ENCODE measurements around the gene METTL27. TPM values are rescaled to one million over a fixed set of nuclear protein-coding genes. Genes with fewer than 3 reads are reported as not detected.
"Not testable (repeated sequence)": the region's sequence is repeated elsewhere in the genome, so short reads cannot be mapped to it uniquely, and the experiment has no call there.

METTL27 gene
- total and polyA plus RNA-seq, 8 donors: 0.80 to 4.8 (median 2.0) TPM; not detected in 4

- peak overlapping the region in 1 of 5 donors; percentile 54 for H3K27ac ChIP-seq
- no peak for DNase-seq
- intact Hi-C loops (cut with DNase I; ENCODE audit: low total_unique reads): loop anchor here (2.0 kb wide), 1 partner anchor 38 kb away; no protein-coding TSS in a partner anchor
- H3K9me3 ChIP-seq: no peaks in the 10 kb centered on the region
- H3K4me1 ChIP-seq: peaks cover 6 to 29% (median 16%) of the 10 kb centered on the region in 4 donors
- TF ChIP-seq, protein P1, sequence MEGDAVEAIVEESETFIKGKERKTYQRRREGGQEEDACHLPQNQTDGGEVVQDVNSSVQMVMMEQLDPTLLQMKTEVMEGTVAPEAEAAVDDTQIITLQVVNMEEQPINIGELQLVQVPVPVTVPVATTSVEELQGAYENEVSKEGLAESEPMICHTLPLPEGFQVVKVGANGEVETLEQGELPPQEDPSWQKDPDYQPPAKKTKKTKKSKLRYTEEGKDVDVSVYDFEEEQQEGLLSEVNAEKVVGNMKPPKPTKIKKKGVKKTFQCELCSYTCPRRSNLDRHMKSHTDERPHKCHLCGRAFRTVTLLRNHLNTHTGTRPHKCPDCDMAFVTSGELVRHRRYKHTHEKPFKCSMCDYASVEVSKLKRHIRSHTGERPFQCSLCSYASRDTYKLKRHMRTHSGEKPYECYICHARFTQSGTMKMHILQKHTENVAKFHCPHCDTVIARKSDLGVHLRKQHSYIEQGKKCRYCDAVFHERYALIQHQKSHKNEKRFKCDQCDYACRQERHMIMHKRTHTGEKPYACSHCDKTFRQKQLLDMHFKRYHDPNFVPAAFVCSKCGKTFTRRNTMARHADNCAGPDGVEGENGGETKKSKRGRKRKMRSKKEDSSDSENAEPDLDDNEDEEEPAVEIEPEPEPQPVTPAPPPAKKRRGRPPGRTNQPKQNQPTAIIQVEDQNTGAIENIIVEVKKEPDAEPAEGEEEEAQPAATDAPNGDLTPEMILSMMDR (IDR thresholded peaks at IDR 0.05): no peak
- TF ChIP-seq EP300 (IDR thresholded peaks at IDR 0.05) (no peak), POLR2AphosphoS5 (IDR thresholded peaks at IDR 0.05) (no peak), POLR2A (IDR thresholded peaks at IDR 0.05) (no peak)
- peaks cover 0 to 21% (median under 1%) of the 10 kb centered on the region in 3 donors for H3K27me3 ChIP-seq
- H3K4me3 ChIP-seq: no peak overlapping the region
- 57 to 72% (median 67%) methylated on average over 5 of the region's 5 CpGs for WGBS, 5 donors
- H3K36me3 ChIP-seq: no peaks in the 10 kb centered on the region
These were observed 10.2 kb upstream of the METTL27 start for GRCh38 chr7:73852500-73852899.

- intact Hi-C loops (cut with DNase I; ENCODE audit: low total_unique reads): loop anchor here (2.0 kb wide), 1 partner anchor 37 kb away; no protein-coding TSS in a partner anchor
- no peak overlapping the region for H3K4me3 ChIP-seq
- H3K27me3 ChIP-seq: peaks cover 0 to 15% (median 0%) of the 10 kb centered on the region in 3 donors
- 36 to 41% (median 39%) methylated on average over 8 of the region's 8 CpGs for WGBS, 5 donors
- TF ChIP-seq EP300 (IDR thresholded peaks at IDR 0.05) (no peak), POLR2AphosphoS5 (IDR thresholded peaks at IDR 0.05) (peak in 1 of 3 donors; percentile 79)
- peak in 1 of 2 donors; percentile 81 for DNase-seq
- H3K4me1 ChIP-seq: peaks cover 6 to 29% (median 16%) of the 10 kb centered on the region in 4 donors
- peak overlapping the region in 4 of 5 donors; percentile 47 to 71 (median 57) for H3K27ac ChIP-seq
- no peaks in the 10 kb centered on the region for H3K36me3 ChIP-seq
- no peaks in the 10 kb centered on the region for H3K9me3 ChIP-seq
These were observed 9.4 kb upstream of the METTL27 start for GRCh38 chr7:73851410-73852338.

- H3K36me3 ChIP-seq: no peaks in the 10 kb centered on the region
- TF ChIP-seq EP300 (IDR thresholded peaks at IDR 0.05) (no peak), POLR2AphosphoS5 (IDR thresholded peaks at IDR 0.05) (peak in 1 of 3 donors; percentile 52)
- intact Hi-C loops (cut with DNase I; ENCODE audit: low total_unique reads): no loop called here
- 26 to 54% (median 52%) methylated on average over 3 to 4 of the region's 4 CpGs for WGBS, 5 donors
- DNase-seq: peak in 1 of 2 donors; percentile 71
- peak overlapping the region in 3 of 5 donors; percentile 47 to 71 (median 54) for H3K27ac ChIP-seq
- peaks cover 6 to 28% (median 13%) of the 10 kb centered on the region in 4 donors for H3K4me1 ChIP-seq
- no peaks in the 10 kb centered on the region for H3K9me3 ChIP-seq
- peaks cover 0 to 6% (median 0%) of the 10 kb centered on the region in 3 donors for H3K27me3 ChIP-seq
- no peak overlapping the region for H3K4me3 ChIP-seq
These were observed 8.5 kb upstream of the METTL27 start for GRCh38 chr7:73850781-73851207.

GRCh38 chr7:73847941-73848723, 5.8 kb upstream of the METTL27 start:
- intact Hi-C loops (cut with DNase I; ENCODE audit: low total_unique reads): no loop called here
- Histone ChIP-seq H3K27me3 (no peaks in the 10 kb centered on the region), H3K9me3 (no peaks in the 10 kb centered on the region), H3K4me1 (peaks cover 5 to 24% (median 8%) of the 10 kb centered on the region in 4 donors), H3K4me3 (no peak overlapping the region), H3K27ac (no peak overlapping the region), H3K36me3 (no peaks in the 10 kb centered on the region)
- TF ChIP-seq POLR2AphosphoS5 (IDR thresholded peaks at IDR 0.05) (no peak), POLR2A (IDR thresholded peaks at IDR 0.05) (no peak), EP300 (IDR thresholded peaks at IDR 0.05) (no peak)
- 85 to 88% (median 86%) methylated on average over 10 of the region's 10 CpGs for WGBS, 5 donors
- no peak for DNase-seq

- Histone ChIP-seq H3K27ac (peak overlapping the region in 1 of 5 donors; percentile 33), H3K4me1 (peaks cover 5 to 22% (median 11%) of the 10 kb centered on the region in 4 donors)
- DNase-seq; H3K27me3 ChIP-seq; H3K9me3 ChIP-seq; H3K4me3 ChIP-seq; H3K36me3 ChIP-seq; intact Hi-C loops (cut with DNase I; ENCODE audit: low total_unique reads): not testable (repeated sequence)
- 70 to 85% (median 74%) methylated on average over 12 of the region's 12 CpGs for WGBS, 5 donors
These were observed 3.4 kb upstream of the METTL27 start for GRCh38 chr7:73845701-73846195.

Data from stomach (tissue), 9 donors.